Stimulated activated CD8-positive, alpha-beta memory T cell treated with anti-CD3 and anti-CD28 coated beads, Interleukin-15, amount 100 ng/mL, for 4 hours (primary cell): ENCODE data around the gene SGSH.
A peak's percentile ranks its signal among the peaks of the same experiment; 100 is the strongest.
"Not testable (repeated sequence)": the region's sequence is repeated elsewhere in the genome, so short reads cannot be mapped to it uniquely, and the experiment has no call there.

Experiments
- DNase-seq, 2 donors: peaks; one replicate each; pipeline ENCODE4 v3.0.0-alpha.2; 2020; ENCODE audit warnings: low read depth in 2 of 2

The SGSH gene

DNA sequence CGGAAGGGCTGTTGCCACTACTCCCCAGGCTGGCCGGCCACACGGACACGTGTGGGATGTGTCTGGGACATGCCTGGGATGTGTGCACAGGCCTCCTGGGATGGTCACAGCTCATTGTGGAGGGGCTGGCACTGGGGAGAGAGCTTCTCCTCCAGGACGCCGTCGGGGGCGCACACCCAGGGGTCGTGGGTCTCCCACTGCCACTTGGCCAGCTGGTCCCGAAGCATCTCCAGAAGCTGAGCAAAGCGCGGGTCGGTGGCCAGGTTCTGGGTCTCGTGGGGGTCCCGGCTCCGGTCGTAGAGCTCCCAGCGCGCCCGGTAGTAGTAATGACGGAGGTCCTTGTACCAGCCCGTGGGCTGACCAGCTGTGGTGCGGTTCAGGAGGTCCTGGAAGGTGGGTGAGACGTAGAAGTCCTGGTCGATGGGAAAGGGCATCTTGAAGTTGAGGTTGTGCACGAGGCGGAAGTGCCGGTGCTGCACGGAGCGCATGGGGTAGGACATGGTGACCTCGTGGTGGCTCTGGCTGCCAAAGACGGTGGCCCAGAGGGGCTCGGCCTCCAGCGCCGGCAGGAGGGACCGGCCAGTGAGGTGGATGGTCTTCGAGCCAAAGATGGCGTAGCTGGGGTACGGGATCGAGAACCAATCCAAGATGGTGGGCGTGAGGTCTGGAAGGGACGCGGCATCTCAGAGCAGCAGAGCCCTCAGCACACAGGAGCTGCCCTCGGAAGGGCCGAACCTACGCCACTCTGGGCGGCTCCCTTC is 9.6 kb downstream of the SGSH start:
- DNase-seq, result no peak

DNA sequence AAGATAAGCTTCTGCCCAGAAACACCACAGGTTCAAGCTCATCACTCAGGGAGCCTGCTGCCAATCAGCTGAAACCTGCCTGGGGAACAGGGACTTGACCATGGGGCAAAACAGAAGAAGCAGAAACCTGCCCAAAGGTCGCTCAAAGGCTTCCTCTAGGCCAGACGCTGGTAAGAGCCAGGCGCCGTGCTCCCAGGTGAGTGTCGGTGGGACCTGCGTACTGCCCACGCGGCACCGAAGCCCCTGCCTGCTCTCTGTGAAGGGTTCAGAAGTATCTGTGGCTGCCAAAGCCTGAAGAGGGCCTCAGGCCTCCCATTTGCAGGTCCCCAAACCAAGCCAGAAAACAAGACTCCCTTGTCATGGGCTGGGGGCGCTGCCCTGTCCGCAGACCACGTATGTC is 10.4 kb downstream of the SGSH start:
- DNase-seq, result no peak

DNA sequence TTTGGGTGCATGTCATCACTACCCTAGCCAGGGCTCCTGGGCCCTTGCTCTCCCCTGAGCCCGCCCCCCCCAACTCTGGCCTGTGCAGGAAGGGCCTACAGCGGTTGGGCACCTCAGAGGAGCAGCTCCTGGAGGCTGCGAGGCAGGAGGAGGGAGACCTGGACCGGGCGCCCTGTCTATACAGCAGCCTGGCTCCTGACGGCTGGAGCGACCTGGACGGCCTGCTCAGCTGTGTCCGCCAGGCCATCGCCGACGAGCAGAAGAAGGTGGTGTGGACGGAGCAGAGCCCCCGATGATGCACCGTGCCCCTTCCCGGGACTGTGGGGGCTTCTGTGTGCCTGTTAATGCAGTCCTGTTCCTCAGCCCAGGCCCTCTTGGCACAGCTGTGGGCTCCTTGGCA is 12.1 kb downstream of the SGSH start:
- DNase-seq, result no peak

DNA sequence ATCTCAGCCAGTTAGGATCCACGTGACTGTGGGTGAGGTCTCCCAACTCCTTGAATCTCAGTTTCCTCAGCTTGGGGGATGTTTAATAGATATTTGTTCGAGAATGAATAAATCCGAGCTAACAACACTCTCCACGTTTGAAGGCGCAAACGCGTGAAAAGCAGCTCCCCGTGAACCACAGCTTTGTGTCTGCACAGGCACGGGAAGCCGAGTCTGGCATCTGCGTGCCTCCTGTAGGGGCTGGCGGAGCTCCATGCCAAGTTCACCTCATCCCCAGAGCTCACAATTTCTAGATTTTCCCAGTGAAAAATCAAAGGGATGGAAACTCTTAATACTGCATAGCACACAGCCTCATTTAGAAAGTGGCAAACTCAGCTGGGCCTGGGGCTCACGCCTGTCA is 14.3 kb downstream of the SGSH start:
- DNase-seq, result no peak

DNA sequence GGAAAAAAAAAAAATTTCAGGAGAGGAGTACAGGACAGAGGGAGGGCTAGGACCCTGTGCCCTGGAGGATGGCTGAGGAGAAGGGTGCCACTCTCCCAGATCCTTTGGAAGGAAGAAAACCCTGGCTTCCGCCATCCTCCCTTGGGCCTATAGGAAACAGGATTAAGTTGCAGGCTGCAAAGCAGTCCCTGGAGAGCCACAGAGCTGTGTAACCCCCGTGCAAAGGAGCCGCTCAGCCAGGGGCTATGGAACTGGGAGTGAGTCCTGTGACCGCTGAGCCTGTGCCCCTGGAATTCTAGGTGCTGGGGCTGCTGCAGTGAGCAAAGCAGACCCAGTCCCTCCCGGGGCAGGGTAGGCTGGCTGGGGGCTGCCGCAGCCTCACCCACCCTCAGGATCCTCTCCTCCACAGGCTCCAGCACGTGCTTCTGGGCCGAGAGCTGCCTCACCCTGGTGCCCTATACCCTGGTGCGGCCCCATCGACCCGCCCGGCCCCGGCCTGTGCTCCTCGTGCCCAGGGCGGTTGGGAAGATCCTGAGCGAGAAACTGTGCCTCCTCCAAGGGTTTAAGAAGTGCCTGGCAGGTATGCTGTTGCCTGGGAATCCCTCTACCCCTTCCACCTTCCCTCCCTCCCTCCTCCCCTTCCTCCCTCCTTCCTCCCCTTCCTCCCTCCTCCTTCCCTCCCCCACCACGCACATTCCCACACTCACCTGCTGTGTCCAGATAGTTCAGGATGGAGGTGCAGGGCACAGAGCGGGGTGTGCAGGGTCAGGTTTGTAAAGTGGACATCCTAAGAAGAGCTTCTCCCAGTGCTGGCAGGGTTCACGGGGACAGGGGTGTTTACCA is 15.3 kb downstream of the SGSH start:
- no peak for DNase-seq

DNA sequence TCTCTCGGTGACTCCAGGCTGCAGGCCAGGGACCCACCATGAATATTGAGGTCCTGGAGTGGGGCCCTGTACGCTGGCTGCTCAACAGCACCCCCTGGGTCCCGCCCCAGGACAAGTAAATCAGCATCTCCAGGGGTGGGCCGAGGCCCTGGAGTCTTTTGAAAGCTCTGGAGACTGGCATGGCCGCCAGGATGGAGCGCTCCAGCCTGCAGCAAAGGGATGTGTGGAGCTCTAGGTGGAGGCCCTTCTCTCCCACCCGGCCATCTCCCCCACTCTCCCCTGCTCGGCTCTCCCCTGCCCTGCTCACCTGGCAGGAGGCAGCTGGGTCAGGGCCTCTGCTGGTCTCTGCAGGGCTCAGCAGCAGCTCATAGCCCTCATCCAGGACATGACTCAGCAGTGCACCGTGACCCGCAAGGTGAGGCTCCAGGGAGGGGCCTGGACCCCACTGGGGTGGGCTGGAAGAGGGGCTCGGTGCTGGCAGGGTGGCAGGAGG is 16.6 kb downstream of the SGSH start:
- no peak for DNase-seq

DNA sequence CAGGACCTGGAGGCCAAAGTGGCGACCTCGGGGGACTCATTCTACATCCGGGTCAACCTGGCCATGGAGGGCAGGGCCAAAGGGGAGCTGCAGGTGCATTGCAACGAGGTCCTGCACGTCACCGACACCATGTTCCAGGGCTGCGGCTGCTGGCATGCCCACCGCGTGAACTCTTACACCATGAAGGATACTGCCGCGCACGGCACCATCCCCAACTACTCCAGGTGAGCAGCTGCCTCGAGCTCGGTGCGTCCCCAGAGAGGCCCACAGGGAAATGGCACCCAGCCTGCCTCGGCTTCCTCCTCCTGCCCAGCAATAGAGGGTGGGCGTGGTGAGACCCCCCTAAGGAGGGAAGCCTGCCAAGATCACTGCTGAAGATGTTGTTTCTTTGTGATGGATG is 17.9 kb downstream of the SGSH start:
- DNase-seq, result no peak

DNA sequence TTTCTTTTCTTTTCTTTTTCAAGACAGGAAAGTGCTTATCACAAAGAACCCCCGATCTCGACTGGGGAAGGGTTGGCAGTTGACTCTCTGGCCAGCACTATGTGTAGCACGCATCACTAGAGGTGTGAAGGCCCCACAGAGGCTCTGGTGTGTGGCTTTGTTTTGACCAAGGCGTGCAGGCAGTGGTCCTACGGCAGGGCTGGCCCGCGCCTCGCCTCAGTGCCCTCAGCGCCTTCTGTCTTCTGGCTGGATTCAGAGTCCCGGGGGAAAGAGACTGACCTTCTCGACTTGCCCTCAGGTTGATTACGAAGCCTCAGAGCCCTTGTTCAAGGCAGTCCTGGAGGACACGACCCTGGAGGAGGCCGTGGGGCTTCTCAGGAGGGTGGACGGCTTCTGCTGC is 18.7 kb downstream of the SGSH start:
- no peak for DNase-seq

DNA sequence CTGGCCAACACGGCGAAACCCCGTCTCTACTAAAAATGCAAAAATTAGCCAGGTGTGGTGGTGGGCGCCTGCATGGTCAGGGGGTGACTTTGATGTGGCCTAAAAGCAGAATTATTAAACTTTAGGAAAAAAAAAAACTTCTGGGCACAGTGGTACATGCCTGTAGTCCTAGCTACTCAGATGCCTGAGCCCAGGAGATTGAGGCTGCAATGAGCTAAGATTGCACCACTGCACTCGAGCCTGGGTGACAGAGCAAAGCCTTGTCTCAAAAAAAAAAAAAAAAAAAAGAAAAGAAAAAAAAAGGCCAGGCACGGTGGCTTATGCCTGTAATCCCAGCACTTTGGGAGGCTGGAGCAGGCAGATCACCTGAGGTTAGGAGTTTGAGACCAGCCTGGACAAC is 20.8 kb downstream of the SGSH start:
- not testable (repeated sequence) for DNase-seq

DNA sequence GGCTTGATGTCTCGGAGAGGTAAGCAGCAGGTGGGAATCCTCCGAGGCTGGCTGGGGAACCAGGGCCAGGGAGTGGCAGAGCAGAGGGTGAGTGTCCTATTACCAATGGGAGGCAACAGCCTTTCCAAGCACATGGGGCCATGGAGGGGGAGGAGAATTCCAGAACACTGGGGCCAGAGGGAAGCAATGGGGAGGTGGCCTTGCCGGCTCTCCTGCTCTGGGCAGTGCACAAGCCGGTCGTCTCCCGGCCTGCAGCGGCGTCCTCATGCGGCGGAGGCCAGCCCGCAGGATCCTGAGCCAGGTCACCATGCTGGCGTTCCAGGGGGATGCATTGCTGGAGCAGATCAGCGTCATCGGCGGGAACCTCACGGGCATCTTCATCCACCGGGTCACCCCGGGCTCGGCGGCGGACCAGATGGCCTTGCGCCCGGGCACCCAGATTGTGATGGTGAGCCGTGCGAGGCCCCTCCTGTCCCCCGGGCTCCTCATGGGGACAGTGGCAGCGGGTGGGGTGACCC is 21.9 kb downstream of the SGSH start:
- DNase-seq, result no peak

DNA sequence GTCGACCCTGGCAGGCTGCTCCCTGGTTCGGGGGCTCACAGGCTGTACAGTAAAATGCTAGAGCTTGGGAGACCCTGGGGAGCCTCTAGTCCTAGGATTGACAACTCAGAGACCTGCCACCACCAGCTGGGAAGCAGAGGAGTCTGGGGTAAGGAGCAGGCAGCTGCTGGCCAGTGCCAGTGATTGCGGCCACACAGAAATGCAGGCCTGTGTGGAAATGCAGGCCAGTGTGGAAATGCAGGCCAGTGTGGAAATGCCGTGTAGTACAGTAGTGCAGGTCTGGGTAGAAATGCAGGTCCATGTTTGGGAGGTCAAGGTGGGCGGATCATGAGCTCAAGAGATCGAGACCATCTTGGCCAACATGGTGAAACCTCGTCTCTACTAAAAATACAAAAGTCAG is 23.5 kb downstream of the SGSH start:
- DNase-seq, result no peak

DNA sequence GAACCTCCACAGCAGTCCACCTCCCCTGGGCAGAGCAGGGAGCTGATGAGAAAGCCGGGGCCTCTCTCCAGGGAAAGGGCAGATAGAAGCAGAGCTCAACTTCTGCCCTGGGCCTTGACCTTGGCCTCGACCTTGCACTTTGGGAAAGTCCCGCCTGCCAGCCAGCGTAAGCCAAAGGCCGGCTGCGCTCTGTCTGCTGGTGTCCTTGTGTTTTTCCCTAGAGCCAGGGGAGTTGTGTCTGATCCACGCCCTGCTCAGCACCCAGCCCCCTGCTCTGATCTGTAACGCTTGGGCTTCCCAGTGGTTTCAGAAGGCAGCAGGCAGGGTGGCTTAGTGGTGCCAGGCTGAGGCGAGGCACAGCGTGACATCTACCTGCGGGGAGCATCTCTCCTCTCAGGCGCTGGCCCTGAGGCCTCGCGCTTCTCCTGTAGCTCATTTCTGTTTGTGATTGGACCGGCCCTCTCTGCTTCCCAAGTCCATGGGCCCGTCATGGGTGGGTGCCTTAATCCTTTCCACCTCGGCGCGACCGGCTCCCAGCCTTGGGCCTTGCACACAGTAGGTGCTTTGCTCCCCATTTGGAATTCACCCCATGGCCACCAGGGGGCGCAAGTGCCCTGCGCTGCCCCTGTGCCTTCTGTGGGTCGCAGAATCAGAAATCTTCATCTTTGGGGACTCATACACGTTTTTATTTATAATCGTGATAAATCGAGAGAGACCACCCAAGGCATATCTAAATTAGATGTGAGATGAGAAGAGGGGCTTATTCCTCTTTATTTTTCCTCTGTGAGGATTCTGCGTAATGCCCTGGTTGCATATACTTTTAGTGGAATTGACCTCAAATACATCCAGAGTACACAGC is 24.2 kb downstream of the SGSH start:
- DNase-seq, result peak in 1 of 2 donors; percentile 21

DNA sequence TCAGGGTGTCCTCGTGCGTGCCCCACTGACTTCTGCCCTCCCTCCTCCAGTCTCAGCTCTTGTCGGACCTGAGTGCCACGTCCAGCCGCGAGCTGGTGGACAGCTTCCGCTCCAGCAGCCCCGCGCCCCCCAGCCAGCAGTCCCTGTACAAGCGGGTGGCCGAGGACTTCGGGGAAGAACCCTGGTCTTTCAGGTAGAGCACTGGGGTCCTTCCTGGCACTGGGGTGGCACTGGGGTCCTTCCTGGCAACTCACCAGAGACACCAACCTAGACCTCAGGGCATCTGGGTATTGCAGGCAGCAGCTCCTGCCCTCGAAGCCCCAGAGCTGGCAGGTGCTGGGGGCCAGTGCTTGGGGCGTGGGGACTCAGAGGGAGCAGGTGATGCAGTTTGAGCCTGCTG is 25.0 kb downstream of the SGSH start:
- no peak for DNase-seq

DNA sequence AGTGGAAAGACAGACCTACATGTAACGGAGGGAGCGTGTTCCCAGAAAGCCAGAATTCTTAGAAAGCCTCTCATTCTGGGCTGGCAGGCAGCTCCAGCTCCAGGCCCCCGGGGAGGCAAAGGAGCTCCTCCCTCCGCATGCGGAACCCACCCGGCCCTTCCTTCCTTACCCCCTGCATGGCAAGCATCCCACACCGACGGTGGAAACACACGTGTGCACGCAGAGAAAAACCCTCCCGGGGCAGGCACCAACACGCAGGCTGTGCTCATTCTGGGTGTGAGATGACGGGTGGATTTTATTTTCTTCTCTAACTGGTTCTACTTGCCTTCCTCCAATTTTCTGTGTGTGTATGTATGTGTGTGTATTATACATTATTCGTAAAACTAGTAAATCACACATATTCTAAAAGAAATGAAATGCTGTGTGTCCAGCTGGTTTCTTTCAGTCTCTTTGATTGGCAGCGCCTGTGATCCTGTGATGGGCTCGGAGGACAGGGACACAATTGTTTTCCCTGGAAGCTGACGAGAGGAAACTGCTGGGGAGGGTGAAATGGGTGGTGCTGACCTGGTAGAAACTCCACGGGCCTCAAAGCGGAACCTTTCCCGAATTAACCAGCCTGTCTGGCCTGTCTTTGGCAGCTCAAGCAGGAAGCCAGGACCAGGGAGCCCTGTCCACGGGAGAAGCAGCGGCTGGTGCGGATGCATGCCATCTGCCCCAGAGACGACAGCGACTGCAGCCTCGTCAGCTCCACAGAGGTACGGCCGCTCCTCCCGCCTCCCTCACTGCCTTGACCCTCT is 28.1 kb downstream of the SGSH start:
- DNase-seq, result no peak

DNA sequence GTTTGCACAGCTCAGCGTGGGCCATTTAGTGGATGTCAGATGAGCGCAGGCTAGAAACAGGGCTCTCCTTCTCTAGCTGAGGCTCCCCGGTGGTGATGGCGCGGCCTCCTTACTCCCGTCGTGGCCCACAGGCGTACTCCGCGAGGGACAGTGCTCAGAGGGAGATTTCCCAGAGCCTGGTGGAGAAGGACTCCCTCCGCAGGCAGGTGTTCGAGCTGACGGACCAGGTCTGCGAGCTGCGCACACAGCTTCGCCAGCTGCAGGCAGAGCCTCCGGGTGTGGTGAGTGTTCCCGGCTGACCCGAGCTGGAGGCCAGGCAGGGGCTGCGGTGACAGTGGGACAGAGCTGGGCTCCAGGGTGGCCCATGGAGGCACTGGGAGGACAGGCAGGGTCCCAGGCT is 28.9 kb downstream of the SGSH start:
- no peak for DNase-seq

DNA sequence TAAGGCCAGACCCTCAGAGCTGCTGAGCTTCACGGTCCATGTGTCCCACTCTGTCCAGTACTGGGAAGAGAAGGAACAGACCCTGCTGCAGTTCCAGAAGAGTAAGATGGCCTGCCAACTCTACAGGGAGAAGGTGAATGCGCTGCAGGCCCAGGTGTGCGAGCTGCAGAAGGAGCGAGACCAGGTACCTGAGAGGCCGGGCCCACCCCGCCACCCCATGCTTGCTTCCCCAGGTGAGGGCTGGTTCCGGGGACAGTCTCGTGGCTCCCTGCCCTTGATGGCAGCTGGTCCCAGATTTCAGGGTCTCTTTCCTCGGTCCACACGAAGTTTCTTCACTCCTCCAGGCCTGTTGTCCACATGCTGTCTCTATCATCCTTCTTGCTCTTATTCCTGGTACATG is 29.4 kb downstream of the SGSH start:
- DNase-seq, result no peak

DNA sequence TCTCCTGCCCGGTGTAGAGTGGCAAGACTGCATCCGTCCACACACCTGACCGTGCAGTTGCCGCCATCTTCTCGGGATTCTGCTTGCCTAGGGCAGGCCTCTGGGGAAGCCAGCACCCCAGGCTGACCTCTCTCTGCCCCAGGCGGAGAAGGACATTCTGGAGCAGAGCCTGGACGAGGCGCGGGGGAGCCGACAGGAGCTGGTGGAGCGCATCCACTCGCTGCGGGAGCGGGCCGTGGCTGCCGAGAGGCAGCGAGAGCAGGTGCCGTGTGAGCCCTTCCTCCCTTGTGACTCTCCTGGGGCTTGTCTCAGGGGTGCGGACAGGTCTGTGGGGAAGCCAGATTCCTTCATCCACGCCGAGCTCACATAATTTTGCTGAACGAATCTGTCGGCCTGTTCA is 30.5 kb downstream of the SGSH start:
- no peak for DNase-seq

DNA sequence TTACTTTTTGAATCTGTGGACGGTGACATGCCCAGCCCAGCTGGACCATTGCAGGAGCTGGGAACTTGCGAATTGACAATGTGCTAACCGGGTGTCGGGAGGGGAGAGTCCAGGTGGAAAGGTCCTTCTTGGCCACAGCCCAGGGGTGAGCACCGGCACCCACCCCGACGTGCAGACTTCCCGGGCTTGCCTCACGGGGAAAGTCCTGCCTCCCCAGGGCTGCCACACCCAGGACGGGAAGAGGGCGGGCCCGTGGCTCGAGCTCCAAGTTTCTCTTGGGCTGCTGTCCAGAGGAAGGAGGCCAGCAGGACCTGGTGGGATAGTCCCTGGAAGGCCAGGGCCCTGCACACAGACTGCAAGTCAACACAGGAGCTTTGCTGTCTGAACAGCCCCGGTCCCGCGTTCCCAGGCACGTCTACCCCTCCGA is 32.6 kb downstream of the SGSH start:
- no peak for DNase-seq

DNA sequence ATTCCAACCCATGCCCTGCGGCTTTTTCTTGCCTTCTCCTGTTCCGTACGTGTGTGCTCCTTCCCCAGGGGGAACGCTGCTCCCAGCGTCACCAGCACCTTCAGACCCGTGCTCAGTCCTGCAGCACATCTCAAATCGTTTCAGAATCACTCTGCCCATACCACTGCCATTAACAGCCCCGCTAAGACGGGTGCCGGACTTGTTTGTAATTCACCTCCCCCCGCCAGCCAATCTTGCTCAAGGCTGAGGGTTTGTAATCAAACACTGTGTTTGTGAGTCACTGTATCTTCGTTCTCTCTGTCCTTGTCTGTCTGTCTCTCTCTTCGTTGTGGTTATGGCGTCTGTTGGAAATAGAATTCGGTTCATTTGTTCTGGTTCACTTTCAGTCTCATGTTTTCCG is 33.0 kb downstream of the SGSH start:
- no peak for DNase-seq

DNA sequence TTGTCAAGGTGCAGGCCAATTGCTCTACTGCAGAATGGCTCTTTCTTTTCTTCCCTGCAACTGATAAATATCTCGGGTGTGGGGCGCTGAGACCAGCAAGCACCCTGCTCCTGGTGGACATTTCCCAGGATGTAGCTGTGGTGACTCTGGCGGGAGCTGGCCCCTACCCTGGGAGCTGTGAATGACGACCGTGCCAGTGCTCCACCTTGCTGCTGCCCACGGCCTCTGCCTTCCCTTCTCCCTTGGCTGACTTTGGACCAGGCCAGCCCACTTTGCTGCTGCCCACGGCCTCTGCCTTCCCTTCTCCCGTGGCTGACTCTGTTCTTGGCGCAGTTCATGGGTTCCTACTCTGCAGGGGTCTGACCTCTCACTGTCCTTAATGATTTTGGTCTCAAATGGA is 34.2 kb downstream of the SGSH start:
- DNase-seq, result no peak

DNA sequence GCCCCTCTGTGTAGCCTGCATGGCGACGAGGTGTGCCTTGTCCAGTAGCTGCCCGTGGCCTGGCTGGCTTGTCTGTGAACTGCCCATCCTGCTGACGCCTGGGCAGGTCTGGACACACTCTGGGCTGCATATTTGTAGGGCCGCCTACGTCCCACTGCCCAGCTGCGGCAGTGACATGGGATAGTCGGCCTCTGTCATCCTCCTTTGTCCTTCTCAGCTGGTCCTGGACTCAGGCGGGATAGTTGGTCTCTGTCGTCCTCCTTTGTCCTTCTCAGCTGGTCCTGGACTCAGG is 35.8 kb downstream of the SGSH start:
- DNase-seq, result no peak
